Measurements from ENCODE around the gene GPLD1. TPM values are rescaled to one million over a fixed set of nuclear protein-coding genes. Genes with fewer than 3 reads are reported as not detected.

GPLD1 gene
- total and polyA plus RNA-seq, 4 donors: 0.45 to 3.8 (median 1.7) TPM

DNA sequence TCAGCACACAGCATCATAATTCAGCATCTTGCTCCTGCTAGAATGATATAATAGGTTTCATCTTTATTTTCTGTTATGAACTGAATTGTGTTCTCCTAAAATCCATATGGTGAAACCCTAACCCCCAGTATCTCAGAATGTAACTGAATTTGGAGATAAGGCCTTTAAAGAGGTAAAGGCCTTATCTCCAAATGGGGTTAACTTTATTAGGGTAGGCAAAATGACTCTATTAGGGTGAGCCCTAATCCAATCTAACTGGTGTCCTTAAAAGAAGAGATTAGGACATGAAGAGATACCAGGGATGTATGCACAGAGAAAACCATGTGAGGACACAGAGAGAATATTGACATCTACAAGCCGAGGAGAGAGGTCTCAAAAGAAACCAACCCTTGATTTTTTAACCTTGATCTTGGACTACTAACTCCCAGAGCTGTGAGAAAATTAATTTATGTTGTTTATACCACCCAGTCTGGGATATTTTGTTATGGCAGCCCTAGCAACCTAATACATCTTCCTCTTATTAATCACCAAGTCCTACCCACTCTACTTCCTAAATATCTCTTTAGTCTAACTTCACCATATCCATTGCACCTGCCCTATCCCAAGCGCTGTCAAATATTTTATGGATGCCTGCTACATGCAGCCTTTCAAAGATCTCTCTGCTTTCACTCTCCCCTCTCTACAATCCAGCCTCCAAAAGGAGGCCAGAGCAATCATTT, 95.2 kb downstream of the GPLD1 start:
- H3K4me3 ChIP-seq: no peak overlapping the region
- TF ChIP-seq, protein P1, sequence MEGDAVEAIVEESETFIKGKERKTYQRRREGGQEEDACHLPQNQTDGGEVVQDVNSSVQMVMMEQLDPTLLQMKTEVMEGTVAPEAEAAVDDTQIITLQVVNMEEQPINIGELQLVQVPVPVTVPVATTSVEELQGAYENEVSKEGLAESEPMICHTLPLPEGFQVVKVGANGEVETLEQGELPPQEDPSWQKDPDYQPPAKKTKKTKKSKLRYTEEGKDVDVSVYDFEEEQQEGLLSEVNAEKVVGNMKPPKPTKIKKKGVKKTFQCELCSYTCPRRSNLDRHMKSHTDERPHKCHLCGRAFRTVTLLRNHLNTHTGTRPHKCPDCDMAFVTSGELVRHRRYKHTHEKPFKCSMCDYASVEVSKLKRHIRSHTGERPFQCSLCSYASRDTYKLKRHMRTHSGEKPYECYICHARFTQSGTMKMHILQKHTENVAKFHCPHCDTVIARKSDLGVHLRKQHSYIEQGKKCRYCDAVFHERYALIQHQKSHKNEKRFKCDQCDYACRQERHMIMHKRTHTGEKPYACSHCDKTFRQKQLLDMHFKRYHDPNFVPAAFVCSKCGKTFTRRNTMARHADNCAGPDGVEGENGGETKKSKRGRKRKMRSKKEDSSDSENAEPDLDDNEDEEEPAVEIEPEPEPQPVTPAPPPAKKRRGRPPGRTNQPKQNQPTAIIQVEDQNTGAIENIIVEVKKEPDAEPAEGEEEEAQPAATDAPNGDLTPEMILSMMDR (IDR thresholded peaks at IDR 0.05; ENCODE audit: control extremely low read depth, extremely low read depth): no peak
- peaks cover 0 to 4% (median 0%) of the 10 kb centered on the region in 4 donors for H3K9me3 ChIP-seq (ENCODE audit: control insufficient read depth in 4 of 4, insufficient read depth in 3 of 4, low read length in 3 of 4)
- H3K9ac ChIP-seq (ENCODE audit: insufficient read depth in 1 of 2, low read length in 2 of 2): no peak overlapping the region
- H3K27me3 ChIP-seq (ENCODE audit: control insufficient read depth in 3 of 3, insufficient read depth in 3 of 3, low read length in 2 of 3): peaks cover 0 to 2% (median 0%) of the 10 kb centered on the region in 3 donors
- no peaks in the 10 kb centered on the region for H3K4me1 ChIP-seq (ENCODE audit: control insufficient read depth in 5 of 5, insufficient read depth in 5 of 5, low read length in 5 of 5)
- H3K36me3 ChIP-seq (ENCODE audit: control insufficient read depth in 4 of 4, insufficient read depth in 4 of 4, low read length in 4 of 4): no peaks in the 10 kb centered on the region
- DNase-seq (no peak), ATAC-seq (ENCODE audit: insufficient read depth, low FRiP score) (no peak)
- H3K27ac ChIP-seq (ENCODE audit: low read depth in 1 of 2, low read length in 1 of 2): no peak overlapping the region
- 93 to 96% methylated on average over 2 of the region's 2 CpGs for WGBS, 2 donors

DNA sequence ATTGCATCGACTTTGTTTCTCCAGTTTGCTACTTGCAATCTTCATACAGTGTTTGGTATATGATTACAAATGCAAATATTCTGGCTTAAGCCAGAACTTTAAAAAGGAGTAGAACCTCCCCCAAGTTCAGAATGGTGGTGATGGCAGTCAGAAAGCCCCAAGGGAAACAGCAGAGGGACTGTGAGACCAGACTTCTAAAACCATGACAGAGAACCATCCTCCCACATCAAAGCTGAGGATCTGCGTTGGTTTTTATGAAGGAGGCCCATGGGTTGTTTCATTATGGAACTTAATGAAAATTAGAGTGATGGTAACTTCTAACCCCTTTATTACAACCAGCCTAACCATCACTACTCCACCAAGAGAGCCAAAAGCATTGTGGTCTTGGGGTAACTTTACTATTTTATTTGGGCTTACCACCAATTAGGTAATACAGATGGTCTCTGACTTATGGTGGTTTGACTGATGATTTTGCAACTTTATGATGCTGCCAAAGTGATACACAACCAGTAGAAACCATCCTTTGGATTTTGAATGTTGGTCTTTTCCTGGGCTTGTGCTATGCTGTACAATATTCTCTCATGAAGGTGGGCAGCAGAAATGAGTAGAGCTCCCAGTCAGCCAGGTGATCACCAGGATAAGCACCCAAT, 97.5 kb downstream of the GPLD1 start:
- 80 to 92% methylated on average over 2 of the region's 2 CpGs for WGBS, 2 donors
- Histone ChIP-seq H3K36me3 (ENCODE audit: control insufficient read depth in 4 of 4, insufficient read depth in 4 of 4, low read length in 4 of 4) (no peaks in the 10 kb centered on the region), H3K27me3 (ENCODE audit: control insufficient read depth in 3 of 3, insufficient read depth in 3 of 3, low read length in 2 of 3) (peaks cover 0 to under 1% (median 0%) of the 10 kb centered on the region in 3 donors), H3K4me1 (ENCODE audit: control insufficient read depth in 5 of 5, insufficient read depth in 5 of 5, low read length in 5 of 5) (no peaks in the 10 kb centered on the region), H3K9me3 (ENCODE audit: control insufficient read depth in 4 of 4, insufficient read depth in 3 of 4, low read length in 3 of 4) (peaks cover 0 to 4% (median 0%) of the 10 kb centered on the region in 4 donors), H3K27ac (ENCODE audit: low read depth in 1 of 2, low read length in 1 of 2) (no peak overlapping the region), H3K4me3 (no peak overlapping the region), H3K9ac (ENCODE audit: insufficient read depth in 1 of 2, low read length in 2 of 2) (no peak overlapping the region)
- DNase-seq (no peak), ATAC-seq (ENCODE audit: insufficient read depth, low FRiP score) (no peak)
- TF ChIP-seq, protein P1 (IDR thresholded peaks at IDR 0.05; ENCODE audit: control extremely low read depth, extremely low read depth): no peak

DNA sequence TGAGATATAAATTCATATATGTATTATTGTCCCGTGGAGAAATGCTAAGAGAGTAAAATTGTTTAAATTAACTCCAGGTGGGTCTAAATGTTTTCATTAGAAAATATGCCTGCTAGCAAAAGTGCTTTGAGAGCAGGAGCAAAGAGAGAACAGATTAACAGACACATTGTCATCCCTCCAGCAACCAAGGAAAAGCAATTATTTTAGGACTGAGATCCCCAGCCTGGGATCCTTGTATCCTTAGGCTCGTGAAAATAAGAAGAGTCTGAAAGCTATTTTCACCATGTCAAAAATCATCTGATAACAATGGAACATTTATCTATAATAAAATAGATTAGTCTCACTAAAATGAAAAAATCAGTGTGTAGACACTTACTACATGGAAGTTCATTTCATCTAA, 98.2 kb downstream of the GPLD1 start:
- no peaks in the 10 kb centered on the region for H3K9me3 ChIP-seq (ENCODE audit: control insufficient read depth in 4 of 4, insufficient read depth in 3 of 4, low read length in 3 of 4)
- 68 to 78% methylated on average over 2 of the region's 2 CpGs for WGBS, 2 donors
- H3K27ac ChIP-seq (ENCODE audit: low read depth in 1 of 2, low read length in 1 of 2): no peak overlapping the region
- DNase-seq (no peak), ATAC-seq (ENCODE audit: insufficient read depth, low FRiP score) (no peak)
- no peaks in the 10 kb centered on the region for H3K4me1 ChIP-seq (ENCODE audit: control insufficient read depth in 5 of 5, insufficient read depth in 5 of 5, low read length in 5 of 5)
- no peak overlapping the region for H3K4me3 ChIP-seq
- no peaks in the 10 kb centered on the region for H3K27me3 ChIP-seq (ENCODE audit: control insufficient read depth in 3 of 3, insufficient read depth in 3 of 3, low read length in 2 of 3)
- TF ChIP-seq, protein P1 (IDR thresholded peaks at IDR 0.05; ENCODE audit: control extremely low read depth, extremely low read depth): no peak
- H3K36me3 ChIP-seq (ENCODE audit: control insufficient read depth in 4 of 4, insufficient read depth in 4 of 4, low read length in 4 of 4): no peaks in the 10 kb centered on the region
- no peak overlapping the region for H3K9ac ChIP-seq (ENCODE audit: insufficient read depth in 1 of 2, low read length in 2 of 2)

Measured in lung (tissue), 12 donors.